Ovary (tissue), 3 donors: ENCODE results near the gene CDH1.

Experiments used
- CTCF ChIP-seq, 3 donors: fragments of 450-650 bp in 2 of 3; fragments of 200-600 bp in 1 of 3; IDR thresholded peaks; one replicate each; pipeline versions ENCODE4 v1.5.1 to v1.8.0; 2016 to 2022; ENCODE audit warnings: antibody characterized with exemption in 3 of 3, mild to moderate bottlenecking in 1 of 3
- POLR2A ChIP-seq: fragments of 450-650 bp; IDR thresholded peaks from one replicate; pipeline ENCODE4 v1.6.1; 2017; ENCODE audit warnings: antibody characterized with exemption, mild to moderate bottlenecking, moderate library complexity
- donor health status: DM: no; HTN: no; CAD: no.

- TF ChIP-seq POLR2A (no peak), CTCF (IDR thresholded peaks at IDR 0.05) (no peak)
Measured at GRCh38 chr16:68710211-68710610, 26.9 kb upstream of the CDH1 start.
